Cardiac fibroblast (primary cell): ENCODE results near the gene HECTD1.
"Not testable (repeated sequence)": the region's sequence is repeated elsewhere in the genome, so short reads cannot be mapped to it uniquely, and the experiment has no call there.

Experiments used
- DNase-seq, 2 donors: peaks; one replicate each; pipeline versions ENCODE4 v3.0.0 to v3.0.0-alpha.2; 2010; ENCODE audit warnings: low read depth in 2 of 2
- H3K4me3 ChIP-seq, 2 donors: replicated peaks in 1 of 2; 1 replicate in 1 of 2; 2 replicates in 1 of 2; pipeline ENCODE4 v1.5.1; 2011; ENCODE audit warnings: low read depth in 2 of 2, low read length in 2 of 2, mild to moderate bottlenecking in 2 of 2, moderate library complexity in 1 of 2
- CTCF ChIP-seq: IDR thresholded peaks from one replicate; pipeline ENCODE4 v1.5.1; 2011; ENCODE audit warnings: low read depth, mild to moderate bottlenecking, low read length, inconsistent platforms

HECTD1 gene

GRCh38 chr14:31207755-31208545 is at the start of gene HECTD1:
HECTD1 (minus strand) TSS chr14:31207793; CDS start chr14:31205936, 1,857 bp downstream.
- H3K4me3 ChIP-seq: peak within 1 kb of the TSS; percentile 68 to 78
- DNase-seq: peak; percentile 85 to 93
- peak; percentile 16 for TF ChIP-seq CTCF

- no peak for TF ChIP-seq CTCF
- DNase-seq: no peak
- H3K4me3 ChIP-seq: no peak overlapping the region
Observed at GRCh38 chr14:31257244-31257553, 49.6 kb upstream of the HECTD1 start.

- no peak overlapping the region for H3K4me3 ChIP-seq
- no peak for TF ChIP-seq CTCF
- no peak for DNase-seq
Observed at GRCh38 chr14:31256534-31257243, 49.1 kb upstream of the HECTD1 start.

DNA sequence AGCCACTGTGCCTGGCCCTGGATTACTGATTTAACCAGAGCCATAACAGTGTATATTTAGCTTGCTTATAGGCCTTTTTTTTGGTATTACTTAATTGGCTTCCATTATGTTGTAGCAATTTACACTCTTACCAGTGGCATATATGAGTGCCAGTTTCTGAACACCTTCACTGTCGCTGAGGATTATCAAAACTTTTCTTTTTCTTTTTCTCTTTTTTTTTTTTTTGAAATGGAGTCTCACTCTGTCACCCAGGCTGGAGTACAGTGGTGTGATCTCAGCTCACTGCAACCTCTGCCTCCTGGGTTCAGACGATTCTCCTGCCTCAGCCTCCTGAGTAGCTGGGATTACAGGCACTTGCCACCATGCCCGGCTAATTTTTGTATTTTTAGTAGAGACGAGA is 48.3 kb upstream of the HECTD1 start:
- not testable (repeated sequence) for H3K4me3 ChIP-seq, DNase-seq

GRCh38 chr14:31255286-31255685 is 47.7 kb upstream of the HECTD1 start:
- TF ChIP-seq CTCF: no peak
- DNase-seq: no peak
- H3K4me3 ChIP-seq: no peak overlapping the region

DNA sequence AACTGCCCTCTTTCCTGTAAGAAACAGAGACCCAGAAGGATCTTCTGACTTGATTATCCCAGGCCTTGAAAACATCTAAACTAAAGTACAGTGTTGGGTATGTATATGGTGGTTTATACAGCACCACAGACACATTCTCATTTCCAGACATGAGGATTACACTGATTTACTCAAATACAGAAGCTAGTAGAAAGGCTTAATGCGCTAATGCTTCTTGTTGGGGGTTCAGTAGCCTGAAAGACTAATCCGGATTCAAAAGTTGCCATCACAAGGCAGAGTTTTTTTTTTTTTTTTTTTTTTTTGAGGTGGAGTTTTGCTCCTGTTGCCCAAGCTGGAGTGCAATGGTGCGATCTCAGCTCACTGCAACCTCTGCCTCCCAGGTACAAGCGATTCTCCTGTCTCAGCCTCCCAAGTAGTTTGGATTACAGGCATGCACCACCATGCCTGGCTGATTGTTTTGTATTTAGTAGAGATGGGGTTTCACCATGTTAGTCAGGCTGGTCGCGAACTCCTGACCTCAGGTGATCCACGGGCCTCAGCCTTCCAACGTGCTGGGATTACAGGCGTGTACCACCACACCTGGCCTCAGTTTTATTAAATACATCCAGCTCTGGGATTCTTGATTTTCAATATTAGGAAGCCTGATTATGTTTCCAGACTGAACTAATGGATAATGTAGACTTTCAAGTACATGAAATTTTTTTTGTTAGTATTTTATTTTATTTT is 46.3 kb upstream of the HECTD1 start:
- no peak overlapping the region for H3K4me3 ChIP-seq
- no peak for TF ChIP-seq CTCF
- DNase-seq: no peak

DNA sequence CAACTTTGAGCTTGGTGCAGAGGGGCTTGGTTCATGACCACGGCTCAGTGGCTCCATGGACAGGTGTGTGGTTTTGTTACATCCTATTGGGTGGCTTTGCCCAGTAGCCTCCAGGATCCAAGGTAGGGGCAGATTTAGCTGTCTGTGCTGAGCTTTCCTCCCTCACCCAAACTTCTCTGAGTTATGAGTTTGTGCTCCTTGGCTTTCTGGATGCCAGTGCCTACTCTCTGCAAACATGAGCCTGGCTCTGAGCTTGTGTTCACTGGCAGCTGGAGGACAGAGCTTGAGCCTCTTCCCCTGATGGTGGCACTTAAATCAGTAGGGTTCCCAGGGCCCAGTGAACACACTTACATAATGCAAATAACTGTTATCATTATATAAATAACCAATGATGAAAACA is 45.3 kb upstream of the HECTD1 start:
- no peak for TF ChIP-seq CTCF
- no peak for DNase-seq
- H3K4me3 ChIP-seq: no peak overlapping the region
